Neural cell (in vitro differentiated cells): Measurements from ENCODE around the gene PRR5. TPM values are rescaled to one million over a fixed set of nuclear protein-coding genes. Genes with fewer than 3 reads are reported as not detected.

ENCODE experiments used
- H2AFZ ChIP-seq: fragments of 200-600, 300-800 bp; sonication (generic), shearing (Covaris generic); 2 replicates; pipeline ENCODE4 v1.6.0; 2014; ENCODE audit warnings: low read depth, mild to moderate bottlenecking, antibody characterized with exemption, low read length, moderate library complexity
- H3F3A ChIP-seq: fragments of 200-600 bp; shearing (Covaris generic); 2 replicates; pipeline ENCODE4 v1.6.1; 2016; ENCODE audit warnings: mild to moderate bottlenecking, moderate library complexity, mixed read lengths, antibody characterized with exemption, low read length; ENCODE audit not compliant: insufficient read depth, poor library complexity, severe bottlenecking
- H3K27ac ChIP-seq: fragments of 200-600, 300-800 bp; sonication (generic), shearing (Covaris generic); 2 replicates; pipeline ENCODE4 v1.5.1; 2014; ENCODE audit warnings: mild to moderate bottlenecking, low read length, moderate library complexity
- H3K27me3 ChIP-seq: fragments of 300-800, 200-600 bp; sonication (generic), shearing (Covaris generic); 2 replicates; pipeline ENCODE4 v1.6.0; 2014; ENCODE audit warnings: mild to moderate bottlenecking, low read depth, low read length, moderate library complexity; ENCODE audit not compliant: insufficient read depth
- H3K36me3 ChIP-seq: fragments of 300-800, 200-600 bp; sonication (generic), shearing (Covaris generic); 2 replicates; pipeline ENCODE4 v1.5.1; 2014; ENCODE audit warnings: mild to moderate bottlenecking, antibody characterized with exemption, low read length, moderate library complexity; ENCODE audit not compliant: insufficient read depth
- H3K4me2 ChIP-seq: fragments of 300-800, 200-600 bp; sonication (generic), shearing (Covaris generic); 2 replicates; pipeline ENCODE4 v1.6.0; 2014; ENCODE audit warnings: mild to moderate bottlenecking, low read length
- H3K4me3 ChIP-seq: fragments of 300-800, 200-600 bp; sonication (generic), shearing (Covaris generic); 2 replicates; pipeline ENCODE4 v1.5.1; 2014; ENCODE audit warnings: mild to moderate bottlenecking, low read length, moderate library complexity
- H3K79me2 ChIP-seq: fragments of 200-600 bp; shearing (Covaris generic); replicated peaks from 2 replicates; pipeline ENCODE4 v1.6.0; 2014; ENCODE audit warnings: mild to moderate bottlenecking, low read length, moderate library complexity; ENCODE audit not compliant: insufficient read depth
- H3K9ac ChIP-seq: fragments of 300-800, 200-600 bp; sonication (generic), shearing (Covaris generic); 2 replicates; pipeline ENCODE4 v1.6.1; 2016; ENCODE audit warnings: mild to moderate bottlenecking, low read length, mixed read lengths
- H3K9me2 ChIP-seq: fragments of 200-600 bp; shearing (Covaris generic); 2 replicates; pipeline ENCODE4 v1.6.1; 2016; ENCODE audit warnings: mild to moderate bottlenecking, low read length, mixed read lengths; ENCODE audit not compliant: insufficient read depth
- H3K9me3 ChIP-seq: fragments of 200-600, 300-800 bp; sonication (generic), shearing (Covaris generic); 2 replicates; pipeline ENCODE4 v1.6.1; 2016; ENCODE audit warnings: mild to moderate bottlenecking, mixed run types, low read length, moderate library complexity, mixed read lengths
- H4K20me1 ChIP-seq: fragments of 200-600 bp; shearing (Covaris generic); 2 replicates; pipeline ENCODE4 v1.6.1; 2016; ENCODE audit warnings: mild to moderate bottlenecking, mixed run types; ENCODE audit not compliant: insufficient read depth
- EP300 ChIP-seq: fragments of 450-650 bp; conservative IDR thresholded peaks from 2 replicates; pipeline ENCODE4 v1.6.1; 2014; ENCODE audit warnings: antibody characterized with exemption, mild to moderate bottlenecking, moderate library complexity; ENCODE audit not compliant: poor library complexity, severe bottlenecking
- EZH2 ChIP-seq: fragments of 200-600, 300-800 bp; shearing (Covaris generic), sonication (generic); IDR thresholded peaks from 2 replicates; pipeline ENCODE4 v1.6.1; 2014; ENCODE audit warnings: antibody characterized with exemption, low read length, borderline replicate concordance, mild to moderate bottlenecking; ENCODE audit not compliant: insufficient read depth, poor library complexity, severe bottlenecking
- MXI1 ChIP-seq: fragments of 450-650 bp; conservative IDR thresholded peaks from 2 replicates; pipeline ENCODE4 v1.6.1; 2014; ENCODE audit warnings: antibody characterized with exemption, mild to moderate bottlenecking; ENCODE audit not compliant: poor library complexity, severe bottlenecking
- POLR2AphosphoS5 ChIP-seq: IDR thresholded peaks from 2 replicates; pipeline ENCODE4 v1.6.1; 2012
- RAD21 ChIP-seq: fragments of 450-650 bp; conservative IDR thresholded peaks from 2 replicates; pipeline ENCODE4 v1.6.1; 2014; ENCODE audit warnings: antibody characterized with exemption, mild to moderate bottlenecking, moderate library complexity
- SMC3 ChIP-seq: fragments of 450-650 bp; conservative IDR thresholded peaks from 2 replicates; pipeline ENCODE4 v1.6.1; 2014; ENCODE audit warnings: antibody characterized with exemption, mild to moderate bottlenecking, moderate library complexity; ENCODE audit not compliant: poor library complexity
- TAF1 ChIP-seq: IDR thresholded peaks from 2 replicates; pipeline ENCODE4 v1.6.1; 2012; ENCODE audit warnings: low read depth
- polyA plus RNA-seq: library from polyadenylated mRNA; depleted of rRNA; stranded (reverse); fragments of >200 nt; gene quantifications from 2 replicates; pipeline ENCODE4 v1.2.3, GENCODE V29; 2014
- TF ChIP-seq, protein P1 (sequence below): fragments of 450-650 bp; IDR thresholded peaks from 2 replicates; pipeline ENCODE4 v1.5.1; 2014; ENCODE audit warnings: antibody characterized with exemption, mild to moderate bottlenecking, moderate library complexity; ENCODE audit not compliant: poor library complexity, severe bottlenecking
- TF ChIP-seq, protein P2 (sequence below): IDR thresholded peaks from 2 replicates; pipeline ENCODE4 v1.6.1; 2012; ENCODE audit warnings: borderline replicate concordance

The PRR5 gene
- polyA plus RNA-seq, 1 donor from 2014 or later, result 16.2 TPM

DNA sequence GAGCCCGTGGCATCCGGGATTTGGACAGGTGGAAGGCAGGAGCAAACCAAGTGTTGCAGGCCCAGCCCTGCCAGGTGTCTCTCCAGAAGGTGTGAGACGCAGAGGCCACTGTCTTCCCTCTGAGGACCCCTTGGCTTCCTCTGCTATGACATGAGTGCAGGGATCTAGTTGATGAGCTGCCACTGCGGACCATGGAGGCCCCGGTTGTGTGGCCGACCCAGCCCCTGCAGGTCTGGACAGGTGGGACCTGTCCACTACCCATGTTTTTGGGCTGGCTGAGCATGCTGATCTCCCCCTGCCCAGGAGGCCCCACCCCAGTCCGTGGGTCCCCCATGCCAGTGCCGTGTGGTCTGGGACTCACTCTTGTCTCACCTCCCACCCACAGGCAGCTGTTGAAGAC lies 22.9 kb downstream of the PRR5 start:
- Histone ChIP-seq H3K9me2 (no peaks in the 10 kb centered on the region), H3K79me2 (no peaks in the 10 kb centered on the region), H3K4me2 (no peak overlapping the region), H3K9me3 (no peaks in the 10 kb centered on the region), H3K4me3 (no peak overlapping the region), H3K27me3 (no peaks in the 10 kb centered on the region), H3K36me3 (no peaks in the 10 kb centered on the region), H2AFZ (no peak overlapping the region), H3F3A (no peaks in the 10 kb centered on the region), H4K20me1 (no peaks in the 10 kb centered on the region), H3K27ac (no peak overlapping the region), H3K9ac (no peak overlapping the region)
- no peak for TF ChIP-seq EP300
- no peak for TF ChIP-seq SMC3
- TF ChIP-seq, protein P1, sequence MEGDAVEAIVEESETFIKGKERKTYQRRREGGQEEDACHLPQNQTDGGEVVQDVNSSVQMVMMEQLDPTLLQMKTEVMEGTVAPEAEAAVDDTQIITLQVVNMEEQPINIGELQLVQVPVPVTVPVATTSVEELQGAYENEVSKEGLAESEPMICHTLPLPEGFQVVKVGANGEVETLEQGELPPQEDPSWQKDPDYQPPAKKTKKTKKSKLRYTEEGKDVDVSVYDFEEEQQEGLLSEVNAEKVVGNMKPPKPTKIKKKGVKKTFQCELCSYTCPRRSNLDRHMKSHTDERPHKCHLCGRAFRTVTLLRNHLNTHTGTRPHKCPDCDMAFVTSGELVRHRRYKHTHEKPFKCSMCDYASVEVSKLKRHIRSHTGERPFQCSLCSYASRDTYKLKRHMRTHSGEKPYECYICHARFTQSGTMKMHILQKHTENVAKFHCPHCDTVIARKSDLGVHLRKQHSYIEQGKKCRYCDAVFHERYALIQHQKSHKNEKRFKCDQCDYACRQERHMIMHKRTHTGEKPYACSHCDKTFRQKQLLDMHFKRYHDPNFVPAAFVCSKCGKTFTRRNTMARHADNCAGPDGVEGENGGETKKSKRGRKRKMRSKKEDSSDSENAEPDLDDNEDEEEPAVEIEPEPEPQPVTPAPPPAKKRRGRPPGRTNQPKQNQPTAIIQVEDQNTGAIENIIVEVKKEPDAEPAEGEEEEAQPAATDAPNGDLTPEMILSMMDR, result no peak
- TF ChIP-seq MXI1, result no peak
- TF ChIP-seq, protein P2, sequence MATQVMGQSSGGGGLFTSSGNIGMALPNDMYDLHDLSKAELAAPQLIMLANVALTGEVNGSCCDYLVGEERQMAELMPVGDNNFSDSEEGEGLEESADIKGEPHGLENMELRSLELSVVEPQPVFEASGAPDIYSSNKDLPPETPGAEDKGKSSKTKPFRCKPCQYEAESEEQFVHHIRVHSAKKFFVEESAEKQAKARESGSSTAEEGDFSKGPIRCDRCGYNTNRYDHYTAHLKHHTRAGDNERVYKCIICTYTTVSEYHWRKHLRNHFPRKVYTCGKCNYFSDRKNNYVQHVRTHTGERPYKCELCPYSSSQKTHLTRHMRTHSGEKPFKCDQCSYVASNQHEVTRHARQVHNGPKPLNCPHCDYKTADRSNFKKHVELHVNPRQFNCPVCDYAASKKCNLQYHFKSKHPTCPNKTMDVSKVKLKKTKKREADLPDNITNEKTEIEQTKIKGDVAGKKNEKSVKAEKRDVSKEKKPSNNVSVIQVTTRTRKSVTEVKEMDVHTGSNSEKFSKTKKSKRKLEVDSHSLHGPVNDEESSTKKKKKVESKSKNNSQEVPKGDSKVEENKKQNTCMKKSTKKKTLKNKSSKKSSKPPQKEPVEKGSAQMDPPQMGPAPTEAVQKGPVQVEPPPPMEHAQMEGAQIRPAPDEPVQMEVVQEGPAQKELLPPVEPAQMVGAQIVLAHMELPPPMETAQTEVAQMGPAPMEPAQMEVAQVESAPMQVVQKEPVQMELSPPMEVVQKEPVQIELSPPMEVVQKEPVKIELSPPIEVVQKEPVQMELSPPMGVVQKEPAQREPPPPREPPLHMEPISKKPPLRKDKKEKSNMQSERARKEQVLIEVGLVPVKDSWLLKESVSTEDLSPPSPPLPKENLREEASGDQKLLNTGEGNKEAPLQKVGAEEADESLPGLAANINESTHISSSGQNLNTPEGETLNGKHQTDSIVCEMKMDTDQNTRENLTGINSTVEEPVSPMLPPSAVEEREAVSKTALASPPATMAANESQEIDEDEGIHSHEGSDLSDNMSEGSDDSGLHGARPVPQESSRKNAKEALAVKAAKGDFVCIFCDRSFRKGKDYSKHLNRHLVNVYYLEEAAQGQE, result no peak
- no peak for TF ChIP-seq EZH2
- no peak for TF ChIP-seq RAD21
- TF ChIP-seq TAF1, result no peak
- TF ChIP-seq POLR2AphosphoS5, result no peak

DNA sequence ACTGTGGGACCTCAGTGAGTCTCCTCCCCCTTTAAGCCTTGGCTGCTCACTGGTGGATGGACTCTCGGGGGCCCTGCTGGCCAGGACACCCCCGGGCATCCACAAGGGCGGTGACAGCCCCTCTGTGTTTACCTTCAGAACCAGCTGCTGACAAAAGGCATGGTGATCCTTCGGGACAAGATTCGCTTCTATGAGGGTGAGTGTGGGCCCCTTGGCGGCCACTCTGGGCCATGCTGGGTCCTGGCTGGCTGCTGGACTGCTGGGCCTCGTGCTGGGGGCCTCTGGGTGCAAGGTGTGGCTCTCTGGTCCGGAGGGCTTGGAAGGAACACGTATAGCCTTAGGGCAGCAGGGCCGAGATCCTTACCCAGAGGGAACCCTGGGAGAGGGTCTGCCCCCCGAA lies 24.4 kb downstream of the PRR5 start:
- no peak for TF ChIP-seq TAF1
- no peak for TF ChIP-seq EP300
- TF ChIP-seq, protein P2, result no peak
- TF ChIP-seq MXI1, result no peak
- TF ChIP-seq, protein P1, result no peak
- no peak for TF ChIP-seq RAD21
- no peak for TF ChIP-seq POLR2AphosphoS5
- Histone ChIP-seq H3K9me2 (no peaks in the 10 kb centered on the region), H3K79me2 (no peaks in the 10 kb centered on the region), H3K9ac (no peak overlapping the region), H3K36me3 (no peaks in the 10 kb centered on the region), H4K20me1 (no peaks in the 10 kb centered on the region), H3F3A (no peaks in the 10 kb centered on the region), H2AFZ (no peak overlapping the region), H3K27me3 (no peaks in the 10 kb centered on the region), H3K4me2 (no peak overlapping the region), H3K4me3 (no peak overlapping the region), H3K9me3 (no peaks in the 10 kb centered on the region), H3K27ac (no peak overlapping the region)
